NCI-H1417 (cell line): ENCODE data around the gene CNP.

ENCODE experiments used
- DNase-seq, 3 experiments: peaks; one replicate each; lab custom pipeline; 2025; lab: John Stamatoyannopoulos, UW

CNP gene

GRCh38 chr17:41972571-41973407, 6.2 kb downstream of the CNP start:
- DNase-seq: peak in 2 of 3 experiments; percentile 49 to 85

- DNase-seq: no peak
Measured at GRCh38 chr17:41973408-41973811, 6.8 kb downstream of the CNP start.

DNA sequence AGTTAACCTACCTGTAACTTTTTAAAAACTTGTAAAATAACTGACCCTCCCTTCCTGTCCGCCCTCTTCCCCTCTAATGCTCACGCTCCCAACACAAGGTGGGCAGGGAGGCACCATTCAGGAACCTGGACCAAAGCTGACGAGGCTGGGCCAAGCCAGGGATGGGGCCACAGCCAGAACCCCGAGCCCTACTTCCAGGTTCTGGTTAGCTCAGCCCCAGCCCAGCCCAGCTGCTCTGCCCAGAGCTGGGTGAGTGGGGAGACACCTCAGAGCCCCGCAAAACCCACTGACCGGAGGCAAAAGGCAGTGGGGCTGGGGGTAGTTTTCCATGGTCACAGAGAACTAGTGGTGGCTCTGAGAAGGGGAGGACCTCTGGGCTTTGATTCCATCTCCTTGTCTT, 7.4 kb downstream of the CNP start:
- DNase-seq: no peak

- no peak for DNase-seq
Measured at GRCh38 chr17:41974658-41975057, 8.1 kb downstream of the CNP start.

- no peak for DNase-seq
Measured at GRCh38 chr17:41975099-41976083, 8.8 kb downstream of the CNP start.

- DNase-seq: no peak
Measured at GRCh38 chr17:41976142-41976768, 9.7 kb downstream of the CNP start.

DNA sequence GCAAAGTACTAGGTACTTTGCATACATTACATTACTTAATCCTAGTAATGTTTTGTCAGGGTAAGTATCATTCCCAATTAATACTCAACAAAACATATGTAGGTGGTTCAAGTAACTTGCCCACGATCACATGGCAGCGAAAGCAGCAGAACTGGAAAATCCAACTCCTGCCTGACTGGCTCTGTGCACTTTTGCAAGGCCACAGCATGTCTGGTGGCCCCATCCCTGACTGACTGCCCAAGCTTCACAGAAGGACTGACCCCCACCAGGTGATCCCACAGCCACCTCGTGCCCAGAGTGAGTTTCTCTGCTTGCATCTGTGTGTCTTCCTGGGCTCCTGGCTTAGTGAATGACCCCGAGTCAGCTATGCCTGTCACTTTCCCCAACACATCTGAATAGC, 11.4 kb downstream of the CNP start:
- DNase-seq: no peak

DNA sequence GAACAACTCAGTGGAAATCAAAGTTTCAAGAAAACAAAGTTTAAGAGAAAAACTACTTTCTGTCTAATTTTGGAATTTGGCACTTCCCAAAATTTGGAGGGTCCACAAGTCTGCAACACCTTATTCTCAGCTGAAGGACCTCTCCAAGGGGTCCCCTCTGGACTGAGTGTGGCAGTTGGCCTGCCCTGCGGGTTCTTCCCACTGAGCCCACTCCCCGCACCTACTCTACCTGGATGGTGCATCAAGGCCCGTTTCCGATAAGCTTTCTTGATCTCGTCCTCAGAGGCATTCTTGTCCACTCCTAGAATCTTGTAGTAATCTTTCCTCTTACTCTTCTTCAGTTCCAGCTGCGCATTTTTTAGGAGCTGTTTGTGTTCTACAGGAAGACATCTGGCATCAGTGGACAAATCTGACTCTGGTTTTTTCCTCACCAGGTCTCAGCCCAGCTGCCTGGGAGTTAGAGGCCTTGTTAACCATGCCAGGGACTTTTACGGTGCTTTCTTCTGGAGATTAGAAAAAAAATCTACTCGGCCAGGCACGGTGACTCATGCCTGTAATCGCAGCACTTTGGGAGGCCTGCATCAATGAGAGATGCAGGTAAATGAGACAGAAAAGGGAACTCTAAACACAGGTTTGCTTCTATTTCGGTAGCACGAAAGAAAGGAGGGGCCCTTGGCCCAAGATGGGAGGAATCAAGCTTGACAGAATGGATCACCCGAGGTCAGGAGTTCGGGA, 15.6 kb downstream of the CNP start:
- no peak for DNase-seq

- DNase-seq: no peak
Measured at GRCh38 chr17:41984454-41984853, 17.9 kb downstream of the CNP start.

- DNase-seq: no peak
Measured at GRCh38 chr17:41985919-41986318, 19.3 kb downstream of the CNP start.

DNA sequence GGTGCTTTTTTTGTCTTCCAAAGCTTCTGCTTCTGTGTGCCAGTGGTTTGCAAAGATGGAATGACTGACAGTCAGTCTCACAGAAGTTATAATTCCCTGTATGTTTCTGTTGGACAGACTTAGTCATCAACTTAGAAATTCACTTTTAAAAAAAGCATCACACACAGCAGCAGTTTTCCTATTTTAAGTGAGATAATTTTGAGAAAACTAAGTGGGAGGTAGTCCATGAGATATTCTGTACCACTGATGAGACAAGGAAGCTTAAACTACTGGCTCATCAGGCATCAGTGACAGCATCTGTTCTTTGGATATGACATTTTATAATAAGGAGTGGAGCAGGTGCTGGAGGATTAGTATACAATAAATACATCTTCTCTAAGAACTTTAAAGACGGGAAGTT, 20.0 kb downstream of the CNP start:
- no peak for DNase-seq

DNA sequence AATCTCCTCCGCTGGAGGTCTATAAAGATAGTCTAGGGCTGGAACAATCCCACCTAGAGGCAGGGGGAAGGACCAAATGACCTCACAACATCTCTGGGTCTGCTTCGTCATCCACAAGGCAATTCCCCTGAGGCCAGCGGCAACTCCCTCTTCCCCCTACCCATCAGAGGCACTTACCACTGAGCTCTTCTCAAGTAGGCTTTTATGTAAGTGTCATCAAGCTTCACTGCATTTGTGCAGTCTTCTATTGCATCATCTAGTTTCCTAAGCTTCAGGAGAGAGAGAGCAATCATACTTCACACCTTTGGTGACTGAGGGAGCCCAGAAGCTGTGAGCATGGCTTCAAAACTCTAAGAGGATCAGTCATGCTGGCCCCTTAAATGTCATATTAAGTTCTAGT, 21.0 kb downstream of the CNP start:
- peak in 1 of 3 experiments; percentile 86 for DNase-seq

DNA sequence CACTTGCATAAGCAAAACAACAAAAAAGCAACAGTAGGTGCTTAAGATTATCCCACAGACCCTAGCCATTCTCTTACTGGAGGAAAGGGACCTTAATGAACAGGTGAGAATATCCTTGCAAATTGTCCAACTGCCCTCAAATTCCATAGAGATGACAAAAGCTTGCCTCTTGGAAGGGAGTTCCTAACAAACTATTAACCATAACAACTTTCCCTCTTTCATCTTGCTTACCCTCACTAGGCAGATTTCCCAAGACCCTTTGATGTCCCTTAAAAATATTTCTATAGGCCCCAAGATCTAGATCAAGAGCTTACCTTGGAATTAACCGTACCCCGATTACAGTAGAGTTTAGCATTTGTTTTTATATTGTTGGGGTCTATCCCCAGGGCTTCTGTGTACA, 21.8 kb downstream of the CNP start:
- DNase-seq: no peak

- no peak for DNase-seq
Measured at GRCh38 chr17:41989702-41990419, 23.3 kb downstream of the CNP start.

DNA sequence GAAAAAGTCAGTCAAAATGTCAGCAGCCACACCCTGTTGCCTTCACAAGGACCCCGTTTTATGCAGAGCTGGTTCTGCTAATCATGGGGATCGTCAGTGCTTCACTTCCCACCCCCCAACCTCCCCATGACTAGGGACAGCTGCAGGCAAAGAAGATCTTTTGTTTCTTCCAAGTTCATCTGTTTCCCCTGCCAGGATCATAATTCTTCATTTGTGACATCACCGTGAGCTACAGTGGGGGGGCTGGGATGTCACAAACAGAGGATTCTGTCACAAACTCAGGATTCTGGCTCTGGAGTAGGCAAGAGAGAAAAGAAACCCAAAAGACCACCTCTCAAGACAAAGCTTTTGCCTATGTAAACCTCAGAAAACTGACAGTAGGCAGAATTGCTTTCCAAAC, 26.0 kb downstream of the CNP start:
- no peak for DNase-seq

DNA sequence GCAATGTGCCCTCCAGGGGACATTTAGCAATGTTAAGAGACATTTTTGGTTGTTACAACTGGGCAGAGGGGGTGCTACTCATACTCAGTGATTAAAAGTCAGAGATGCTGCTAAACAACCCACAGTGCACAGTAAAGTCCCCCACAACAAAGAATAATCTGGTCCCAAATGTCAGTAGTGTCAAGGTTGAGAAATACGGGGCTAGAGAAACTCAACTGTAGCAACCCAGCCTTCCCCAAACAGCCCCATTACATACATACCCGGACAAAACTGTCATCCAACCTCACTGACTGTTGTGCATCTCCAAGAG, 30.2 kb downstream of the CNP start:
- DNase-seq: no peak

- no peak for DNase-seq
Measured at GRCh38 chr17:41998497-41998896, 31.9 kb downstream of the CNP start.

DNA sequence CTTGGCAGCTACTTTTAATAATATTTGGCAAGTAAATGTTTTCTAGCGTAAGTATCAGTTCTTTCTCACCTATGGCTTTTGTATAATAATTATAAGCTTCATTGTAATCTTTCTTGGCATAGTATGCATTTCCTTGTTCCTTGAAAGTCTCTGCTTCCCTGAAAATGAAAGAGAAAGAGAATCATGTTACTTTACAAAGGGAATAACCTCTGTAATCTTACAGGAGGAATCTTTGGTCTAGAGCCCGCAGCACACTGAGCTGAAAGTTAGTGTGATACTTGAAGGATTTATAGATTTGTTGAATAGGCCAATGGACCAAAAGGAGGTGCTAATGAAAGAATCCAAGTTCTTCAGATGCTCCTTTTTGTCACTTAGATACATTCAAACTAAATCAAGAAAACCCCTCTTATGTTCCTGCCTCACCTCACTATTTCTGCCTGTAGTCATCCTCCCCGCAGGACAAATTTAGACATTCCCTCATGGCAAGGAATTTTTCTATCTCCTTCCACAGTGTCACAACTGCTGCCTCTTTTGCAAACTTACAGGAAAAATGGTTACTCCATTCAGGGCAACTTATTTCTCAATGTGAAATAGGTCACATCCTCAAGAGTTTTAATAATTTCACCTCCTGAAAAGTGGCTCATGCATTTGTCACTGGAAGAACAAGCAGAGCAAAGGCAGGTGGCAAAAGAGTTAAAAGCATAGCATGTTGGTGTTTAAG, 34.0 kb downstream of the CNP start:
- no peak for DNase-seq

GRCh38 chr17:42001729-42002128, 35.1 kb downstream of the CNP start:
- no peak for DNase-seq

- DNase-seq: no peak
Measured at GRCh38 chr17:42002175-42002791, 35.7 kb downstream of the CNP start.
